Spinal cord (tissue), 10 donors: ENCODE data around the gene NOL7. TPM values are rescaled to one million over a fixed set of nuclear protein-coding genes. Genes with fewer than 3 reads are reported as not detected.

ENCODE experiments used
- DNase-seq, 6 donors: peaks; one replicate each; pipeline versions ENCODE4 v3.0.0 to v3.0.0-alpha.2; 2013 to 2015; ENCODE audit warnings: low spot score in 6 of 6, low read depth in 4 of 6
- H3K27ac ChIP-seq: one replicate; pipeline ENCODE4 v1.5.1; 2013; ENCODE audit warnings: low read depth, low read length, control low read depth
- H3K27me3 ChIP-seq: one replicate; pipeline ENCODE4 v1.6.1; 2013; ENCODE audit warnings: low read length; ENCODE audit not compliant: control insufficient read depth, insufficient read depth
- H3K36me3 ChIP-seq: one replicate; pipeline ENCODE4 v1.6.1; 2013; ENCODE audit warnings: low read length; ENCODE audit not compliant: control insufficient read depth, insufficient read depth
- H3K4me1 ChIP-seq: one replicate; pipeline ENCODE4 v1.6.1; 2013; ENCODE audit warnings: low read length; ENCODE audit not compliant: control insufficient read depth, insufficient read depth
- H3K4me3 ChIP-seq: one replicate; pipeline ENCODE4 v1.5.1; 2013; ENCODE audit warnings: low read depth, low read length, control low read depth
- H3K9me3 ChIP-seq: one replicate; pipeline ENCODE4 v1.6.1; 2013; ENCODE audit warnings: low read length; ENCODE audit not compliant: control insufficient read depth, insufficient read depth
- WGBS: methylation state at CpG from one replicate; pipeline ENCODE4 v1.1.5; 2013; ENCODE audit warnings: missing lambda C conversion rate; ENCODE audit not compliant: insufficient coverage; 5-methylcytosine and 5-hydroxymethylcytosine counted together
- polyA plus RNA-seq, 2 donors: library from polyadenylated mRNA; unstranded; fragments of 120-200 nt; gene quantifications; one replicate each; pipeline ENCODE4 v1.2.1, GENCODE V29; 2013; ENCODE audit not compliant: insufficient read length in 2 of 2
- total RNA-seq, 2 donors: library from RNA; depleted of rRNA in 1 of 2; stranded (reverse); fragments of 120-200 nt in 1 of 2; fragments of >200 nt in 1 of 2; gene quantifications; one replicate each; pipeline versions ENCODE4 v1.2.3 to v1.2.4, GENCODE V29; 2013 to 2014
- donor health status: healthy.

NOL7 gene
- total and polyA plus RNA-seq, 4 donors: 52.4 to 92.6 (median 77.6) TPM

GRCh38 chr6:13613029-13613594 is 2.0 kb upstream of the NOL7 start:
- no peak for DNase-seq
- Histone ChIP-seq H3K4me3 (no peak overlapping the region), H3K27me3 (no peaks in the 10 kb centered on the region), H3K9me3 (no peaks in the 10 kb centered on the region), H3K4me1 (peaks cover 15% of the 10 kb centered on the region), H3K27ac (no peak overlapping the region), H3K36me3 (peaks cover 3% of the 10 kb centered on the region)
- WGBS: 90% methylated on average over 2 of the region's 3 CpGs

GRCh38 chr6:13614126-13614925 is 809 bp upstream of the NOL7 start:
- WGBS: 4% methylated on average over 37 of the region's 38 CpGs
- peaks cover 12% of the 10 kb centered on the region for H3K36me3 ChIP-seq
- no peaks in the 10 kb centered on the region for H3K9me3 ChIP-seq
- H3K4me1 ChIP-seq: peaks cover 15% of the 10 kb centered on the region
- no peaks in the 10 kb centered on the region for H3K27me3 ChIP-seq
- H3K27ac ChIP-seq: peak overlapping the region; percentile 95
- peak overlapping the region; percentile 96 for H3K4me3 ChIP-seq
- peak in 2 of 6 donors; percentile 33 to 47 for DNase-seq

GRCh38 chr6:13615792-13616120 is 621 bp downstream of the NOL7 start:
- 0% methylated on average over 4 of the region's 14 CpGs for WGBS
- peak in 3 of 6 donors; percentile 22 to 68 (median 33) for DNase-seq
- Histone ChIP-seq H3K9me3 (no peaks in the 10 kb centered on the region), H3K27ac (peak overlapping the region; percentile 95), H3K36me3 (peaks cover 14% of the 10 kb centered on the region), H3K4me1 (peaks cover 15% of the 10 kb centered on the region), H3K4me3 (peak overlapping the region; percentile 96), H3K27me3 (no peaks in the 10 kb centered on the region)

- peaks cover 16% of the 10 kb centered on the region for H3K36me3 ChIP-seq
- H3K9me3 ChIP-seq: no peaks in the 10 kb centered on the region
- no peaks in the 10 kb centered on the region for H3K27me3 ChIP-seq
- no peak overlapping the region for H3K27ac ChIP-seq
- 90% methylated on average over 2 of the region's 2 CpGs for WGBS
- no peak overlapping the region for H3K4me3 ChIP-seq
- DNase-seq: no peak
- H3K4me1 ChIP-seq: peaks cover 15% of the 10 kb centered on the region
These were observed 1.9 kb downstream of the NOL7 start for GRCh38 chr6:13617066-13617465.

- Histone ChIP-seq H3K4me3 (no peak overlapping the region), H3K36me3 (peaks cover 7% of the 10 kb centered on the region), H3K4me1 (no peaks in the 10 kb centered on the region), H3K27me3 (no peaks in the 10 kb centered on the region), H3K9me3 (no peaks in the 10 kb centered on the region), H3K27ac (no peak overlapping the region)
- peak in 3 of 6 donors; percentile 17 to 68 (median 35) for DNase-seq
- WGBS: 22% methylated on average over 1 of the region's 4 CpGs
These were observed 9.7 kb downstream of the NOL7 start for GRCh38 chr6:13624871-13625288.

- Histone ChIP-seq H3K4me3 (no peak overlapping the region), H3K27ac (no peak overlapping the region), H3K27me3 (no peaks in the 10 kb centered on the region), H3K36me3 (peaks cover 5% of the 10 kb centered on the region), H3K9me3 (no peaks in the 10 kb centered on the region), H3K4me1 (no peaks in the 10 kb centered on the region)
- no CpG with 5 or more reads among the region's 4 CpGs for WGBS
- DNase-seq: no peak
These were observed 14.5 kb downstream of the NOL7 start for GRCh38 chr6:13629459-13630116.

GRCh38 chr6:13630499-13630898 is 15.4 kb downstream of the NOL7 start:
- 100% methylated on average over 1 of the region's 1 CpG for WGBS
- DNase-seq: no peak
- no peak overlapping the region for H3K27ac ChIP-seq

DNA sequence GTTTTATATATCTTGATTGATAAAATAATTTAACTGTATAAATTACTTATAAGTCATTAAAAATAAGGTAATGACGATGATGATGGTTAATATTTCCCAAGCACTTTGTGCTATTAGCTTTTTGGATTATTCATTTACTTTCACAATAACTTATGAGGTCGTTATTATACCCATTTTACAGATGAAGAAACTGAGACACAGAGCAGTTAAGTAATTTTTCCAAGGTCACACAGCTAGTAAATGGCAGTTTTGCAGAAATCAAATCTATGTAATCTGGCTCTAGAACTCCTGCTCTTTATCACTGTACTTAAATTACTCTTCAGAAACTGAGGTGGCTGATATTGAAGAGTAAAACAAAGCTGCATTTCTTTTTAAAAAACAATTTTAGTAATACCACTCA is 18.2 kb downstream of the NOL7 start:
- Histone ChIP-seq H3K36me3 (peaks cover 3% of the 10 kb centered on the region), H3K27ac (no peak overlapping the region), H3K9me3 (no peaks in the 10 kb centered on the region), H3K4me1 (no peaks in the 10 kb centered on the region), H3K27me3 (no peaks in the 10 kb centered on the region), H3K4me3 (no peak overlapping the region)
- DNase-seq: no peak
- no CpG with 5 or more reads among the region's 2 CpGs for WGBS

More at GRCh38 chr6:13630499-13630898, 15.4 kb downstream of the NOL7 start:
- Histone ChIP-seq H3K9me3 (no peaks in the 10 kb centered on the region), H3K4me3 (no peak overlapping the region), H3K4me1 (no peaks in the 10 kb centered on the region), H3K27me3 (no peaks in the 10 kb centered on the region), H3K36me3 (peaks cover 3% of the 10 kb centered on the region)

DNA sequence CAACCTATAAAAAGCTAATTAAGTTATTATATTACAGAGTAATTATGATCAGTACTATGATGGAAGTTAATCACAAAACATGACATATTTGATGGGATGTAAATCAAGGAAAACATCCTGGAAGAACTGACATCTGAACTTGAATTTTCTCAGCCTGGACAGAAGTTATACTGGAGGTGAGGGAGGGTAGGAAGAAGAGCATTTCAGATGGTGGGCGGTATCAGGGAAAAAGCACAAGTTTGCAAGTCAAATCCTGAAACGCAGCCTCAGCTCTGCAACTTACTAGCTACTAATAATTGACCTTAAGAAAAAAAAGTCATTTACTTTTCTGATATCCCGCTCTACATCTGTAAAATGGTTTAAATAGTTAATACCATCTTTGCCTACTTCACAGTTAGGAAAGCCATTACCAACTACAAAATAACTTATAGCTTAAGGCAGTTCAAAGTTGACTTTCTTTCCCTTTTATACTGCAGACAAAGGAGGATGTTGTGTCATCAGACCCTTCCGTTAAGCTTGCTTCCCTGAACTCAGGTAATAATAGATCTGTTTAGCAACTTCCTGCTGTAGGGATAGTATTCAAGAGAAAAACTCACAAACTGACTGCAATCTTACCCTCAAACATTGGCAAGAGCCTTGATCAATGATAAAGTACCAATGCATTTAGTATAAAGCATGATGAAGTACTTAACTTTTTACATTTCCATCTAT is 21.0 kb downstream of the NOL7 start:
- H3K9me3 ChIP-seq: no peaks in the 10 kb centered on the region
- no CpG with 5 or more reads among the region's 4 CpGs for WGBS
- no peak overlapping the region for H3K27ac ChIP-seq
- H3K27me3 ChIP-seq: no peaks in the 10 kb centered on the region
- no peak overlapping the region for H3K4me3 ChIP-seq
- no peaks in the 10 kb centered on the region for H3K4me1 ChIP-seq
- peaks cover 8% of the 10 kb centered on the region for H3K36me3 ChIP-seq
- no peak for DNase-seq
